Frontal cortex (tissue), 4 donors: ENCODE measurements around the gene HOGA1. TPM values are rescaled to one million over a fixed set of nuclear protein-coding genes. Genes with fewer than 3 reads are reported as not detected.
"Not testable (repeated sequence)": the region's sequence is repeated elsewhere in the genome, so short reads cannot be mapped to it uniquely, and the experiment has no call there.

Experiments used
- DNase-seq, 2 donors: peaks; one replicate each; pipeline ENCODE4 v3.0.0; 2012; ENCODE audit warnings: low spot score in 2 of 2
- FAIRE-seq: peaks from 2 replicates; lab custom pipeline; 2012; peaks lifted over from hg19 to GRCh38; lab: Jason Lieb, UNC
- total RNA-seq: library from RNA; depleted of rRNA; stranded (reverse); fragments of >200 nt; gene quantifications from one replicate; pipeline ENCODE4 v1.2.3, GENCODE V29; 2014
- donor health status: control.
- donor health status: control.
- donor health status: control.

The HOGA1 gene
- total RNA-seq, 1 donor from 2014 or later: 0.41 TPM

GRCh38 chr10:97553575-97554031 is 30.6 kb upstream of the HOGA1 start:
- DNase-seq (peak in 1 of 2 donors; percentile 56), FAIRE-seq (no peak)

- not testable (repeated sequence) for FAIRE-seq
Observed at GRCh38 chr10:97554336-97554735, 29.9 kb upstream of the HOGA1 start.

GRCh38 chr10:97555541-97555940 is 28.6 kb upstream of the HOGA1 start:
- DNase-seq, FAIRE-seq: not testable (repeated sequence)

More at GRCh38 chr10:97554336-97554735, 29.9 kb upstream of the HOGA1 start:
- not testable (repeated sequence) for DNase-seq

GRCh38 chr10:97560731-97561381 is 23.3 kb upstream of the HOGA1 start:
- not testable (repeated sequence) for FAIRE-seq, DNase-seq

GRCh38 chr10:97561386-97562077 is 22.7 kb upstream of the HOGA1 start:
- not testable (repeated sequence) for DNase-seq, FAIRE-seq

GRCh38 chr10:97562329-97562728 is 21.9 kb upstream of the HOGA1 start:
- not testable (repeated sequence) for FAIRE-seq, DNase-seq

GRCh38 chr10:97563337-97563736 is 20.9 kb upstream of the HOGA1 start:
- DNase-seq (no peak), FAIRE-seq (no peak)

GRCh38 chr10:97564776-97565175 is 19.4 kb upstream of the HOGA1 start:
- DNase-seq (no peak), FAIRE-seq (no peak)

GRCh38 chr10:97566336-97566996 is 17.7 kb upstream of the HOGA1 start:
- no peak for DNase-seq
- FAIRE-seq: no peak

- DNase-seq: no peak
- no peak for FAIRE-seq
Observed at GRCh38 chr10:97567891-97568290, 16.3 kb upstream of the HOGA1 start.

GRCh38 chr10:97570146-97570788 is 13.9 kb upstream of the HOGA1 start:
- FAIRE-seq: no peak
- no peak for DNase-seq

- DNase-seq (no peak), FAIRE-seq (no peak)
Observed at GRCh38 chr10:97570789-97571471, 13.3 kb upstream of the HOGA1 start.

GRCh38 chr10:97571622-97572021 is 12.6 kb upstream of the HOGA1 start:
- FAIRE-seq (no peak), DNase-seq (no peak)

GRCh38 chr10:97572214-97572989 is 11.8 kb upstream of the HOGA1 start, which contains the start of gene ANKRD2:
ANKRD2 (plus strand) TSS chr10:97572779; CDS start chr10:97572789, 10 bp downstream.
- FAIRE-seq (no peak), DNase-seq (peak; percentile 76 to 81)

- no peak for DNase-seq
Observed at GRCh38 chr10:97573021-97573420, 11.2 kb upstream of the HOGA1 start.

GRCh38 chr10:97573672-97574071 is 10.5 kb upstream of the HOGA1 start:
- DNase-seq: no peak
- FAIRE-seq: no peak

More at GRCh38 chr10:97573021-97573420, 11.2 kb upstream of the HOGA1 start:
- no peak for FAIRE-seq

GRCh38 chr10:97574374-97575126 is 9.6 kb upstream of the HOGA1 start:
- FAIRE-seq (no peak), DNase-seq (no peak)

GRCh38 chr10:97575127-97575668 is 9.0 kb upstream of the HOGA1 start:
- DNase-seq (no peak), FAIRE-seq (no peak)
